Natural killer cell (primary cell): Measurements from ENCODE around the gene RIMBP2. TPM values are rescaled to one million over a fixed set of nuclear protein-coding genes. Genes with fewer than 3 reads are reported as not detected.

Source experiments
- ATAC-seq, 3 donors: fragments of 150-1000 bp in 2 of 3; fragments of 200-7000 bp in 1 of 3; cut with Tn5 transposase; 1 replicate in 1 of 3; 2 replicates in 2 of 3; pipeline ENCODE4 v1.10.0; 2021; ENCODE audit warnings: mild to moderate bottlenecking in 2 of 3, moderate library complexity in 2 of 3
- DNase-seq, 2 donors: peaks; one replicate each; pipeline versions ENCODE4 v3.0.0 to v3.0.0-alpha.2; 2013 to 2021; ENCODE audit warnings: mixed read lengths in 1 of 2
- H3K27ac ChIP-seq: one replicate; pipeline ENCODE4 v1.5.1; 2013; ENCODE audit warnings: mild to moderate bottlenecking, low read length
- H3K27me3 ChIP-seq: one replicate; pipeline ENCODE4 v1.6.1; 2013; ENCODE audit warnings: low read length; ENCODE audit not compliant: control insufficient read depth, insufficient read depth
- H3K36me3 ChIP-seq: one replicate; pipeline ENCODE4 v1.6.1; 2013; ENCODE audit warnings: low read length; ENCODE audit not compliant: control insufficient read depth, insufficient read depth
- H3K4me1 ChIP-seq: one replicate; pipeline ENCODE4 v1.6.1; 2013; ENCODE audit warnings: low read length; ENCODE audit not compliant: control insufficient read depth, insufficient read depth
- H3K4me3 ChIP-seq: one replicate; pipeline ENCODE4 v1.5.1; 2013; ENCODE audit warnings: low read length
- H3K9me3 ChIP-seq: one replicate; pipeline ENCODE4 v1.6.1; 2013; ENCODE audit warnings: low read length; ENCODE audit not compliant: control insufficient read depth, insufficient read depth
- H3K27ac Mint-ChIP-seq, 2 donors: one replicate each; pipeline ENCODE4 v1.8.0; 2022; ENCODE audit warnings: mild to moderate bottlenecking in 2 of 2, mixed read lengths in 2 of 2, moderate library complexity in 1 of 2
- H3K27me3 Mint-ChIP-seq, 2 donors: one replicate each; pipeline ENCODE4 v1.8.0; 2022; ENCODE audit warnings: low read depth in 2 of 2, mixed read lengths in 2 of 2
- H3K36me3 Mint-ChIP-seq: one replicate; pipeline ENCODE4 v1.8.0; 2022; ENCODE audit warnings: mixed read lengths
- H3K4me1 Mint-ChIP-seq, 2 donors: one replicate each; pipeline ENCODE4 v1.8.0; 2022; ENCODE audit warnings: mixed read lengths in 2 of 2
- H3K4me3 Mint-ChIP-seq: one replicate; pipeline ENCODE4 v1.8.0; 2022; ENCODE audit warnings: mild to moderate bottlenecking, moderate library complexity, mixed read lengths
- H3K9me3 Mint-ChIP-seq, 2 donors: one replicate each; pipeline ENCODE4 v1.8.0; 2022; ENCODE audit warnings: mixed read lengths in 2 of 2
- WGBS: methylation state at CpG from one replicate; pipeline ENCODE4 v1.1.7; 2013; ENCODE audit warnings: missing lambda C conversion rate; ENCODE audit not compliant: insufficient coverage; 5-methylcytosine and 5-hydroxymethylcytosine counted together
- intact Hi-C: fragments of 100-400 bp; cut with micrococcal nuclease; formaldehyde crosslinking; loops from one replicate; pipeline ENCODE4 v1.14.2; 2022
- total RNA-seq, 4 donors: library from RNA; stranded (reverse); fragments of 120-200 nt in 1 of 4; gene quantifications; one replicate each; pipeline versions ENCODE4 v1.2.3 to v1.2.4, GENCODE V29; 2013 to 2022
- TF ChIP-seq, protein P1 (sequence below): fragments of 200-600 bp; IDR thresholded peaks from one replicate; pipeline ENCODE4 v1.8.0; 2022; ENCODE audit warnings: antibody characterized with exemption

The RIMBP2 gene
- total RNA-seq, 3 donors from 2014 or later (not counting 1 experiment from before 2014, with no cell fraction given) = not detected

DNA sequence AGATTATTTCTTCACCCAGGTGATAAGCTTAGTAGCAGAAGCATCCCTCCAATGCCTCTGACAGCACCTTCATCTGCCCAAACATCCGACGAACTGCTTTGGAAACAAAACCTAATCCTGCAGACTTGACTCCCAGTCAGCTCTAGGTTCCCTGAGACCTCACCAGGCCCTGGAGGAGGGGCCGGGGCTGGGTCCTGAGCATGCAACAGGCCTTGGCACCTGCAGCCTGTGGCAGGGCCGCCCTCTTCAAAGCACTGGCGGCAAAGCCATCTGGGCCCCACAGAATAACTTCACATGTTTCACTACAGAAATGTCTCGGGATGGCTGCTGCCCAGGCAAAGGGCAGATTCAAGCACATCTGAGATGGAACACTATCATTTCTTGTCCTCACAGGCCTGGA lies 245.1 kb downstream of the RIMBP2 start:
- no peak overlapping the region for H3K27ac ChIP-seq
- H3K9me3 ChIP-seq = peaks cover 11% of the 10 kb centered on the region
- Mint-ChIP-seq H3K9me3 (no peaks in the 10 kb centered on the region), H3K27ac (no peak overlapping the region), H3K36me3 (no peaks in the 10 kb centered on the region), H3K27me3 (no peaks in the 10 kb centered on the region), H3K4me1 (no peaks in the 10 kb centered on the region), H3K4me3 (no peak overlapping the region)
- no peaks in the 10 kb centered on the region for H3K27me3 ChIP-seq
- intact Hi-C loops = no loop called here
- no peaks in the 10 kb centered on the region for H3K4me1 ChIP-seq
- H3K36me3 ChIP-seq = no peaks in the 10 kb centered on the region
- WGBS = 89% methylated on average over 6 of the region's 6 CpGs
- TF ChIP-seq, protein P1, sequence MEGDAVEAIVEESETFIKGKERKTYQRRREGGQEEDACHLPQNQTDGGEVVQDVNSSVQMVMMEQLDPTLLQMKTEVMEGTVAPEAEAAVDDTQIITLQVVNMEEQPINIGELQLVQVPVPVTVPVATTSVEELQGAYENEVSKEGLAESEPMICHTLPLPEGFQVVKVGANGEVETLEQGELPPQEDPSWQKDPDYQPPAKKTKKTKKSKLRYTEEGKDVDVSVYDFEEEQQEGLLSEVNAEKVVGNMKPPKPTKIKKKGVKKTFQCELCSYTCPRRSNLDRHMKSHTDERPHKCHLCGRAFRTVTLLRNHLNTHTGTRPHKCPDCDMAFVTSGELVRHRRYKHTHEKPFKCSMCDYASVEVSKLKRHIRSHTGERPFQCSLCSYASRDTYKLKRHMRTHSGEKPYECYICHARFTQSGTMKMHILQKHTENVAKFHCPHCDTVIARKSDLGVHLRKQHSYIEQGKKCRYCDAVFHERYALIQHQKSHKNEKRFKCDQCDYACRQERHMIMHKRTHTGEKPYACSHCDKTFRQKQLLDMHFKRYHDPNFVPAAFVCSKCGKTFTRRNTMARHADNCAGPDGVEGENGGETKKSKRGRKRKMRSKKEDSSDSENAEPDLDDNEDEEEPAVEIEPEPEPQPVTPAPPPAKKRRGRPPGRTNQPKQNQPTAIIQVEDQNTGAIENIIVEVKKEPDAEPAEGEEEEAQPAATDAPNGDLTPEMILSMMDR = no peak
- DNase-seq = no peak
- no peak overlapping the region for H3K4me3 ChIP-seq
- no peak for ATAC-seq

DNA sequence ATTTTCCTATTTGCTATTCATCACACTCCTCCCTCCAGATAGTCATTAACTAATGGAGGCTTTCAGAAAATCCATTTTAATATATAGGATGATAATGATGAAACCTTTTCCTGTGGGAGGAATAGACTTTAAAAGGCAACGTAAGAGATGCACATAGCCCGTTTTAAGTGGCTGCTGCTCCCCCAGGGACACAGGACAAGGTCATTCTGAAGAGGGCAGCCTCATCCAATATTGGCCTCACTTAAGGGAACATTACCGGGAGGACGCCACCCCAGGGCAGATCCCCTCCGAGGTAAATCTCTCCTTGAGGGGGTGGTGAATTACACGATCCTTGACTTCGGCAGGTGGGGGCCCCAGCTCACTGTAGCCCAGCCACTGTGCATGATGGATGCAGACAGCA lies 246.5 kb downstream of the RIMBP2 start:
- DNase-seq (no peak), ATAC-seq (no peak)
- H3K27me3 Mint-ChIP-seq = no peaks in the 10 kb centered on the region
- no peaks in the 10 kb centered on the region for H3K36me3 ChIP-seq
- H3K4me1 ChIP-seq = no peaks in the 10 kb centered on the region
- H3K4me1 Mint-ChIP-seq = no peaks in the 10 kb centered on the region
- no peaks in the 10 kb centered on the region for H3K27me3 ChIP-seq
- no peak overlapping the region for H3K27ac Mint-ChIP-seq
- no peaks in the 10 kb centered on the region for H3K9me3 Mint-ChIP-seq
- no peak overlapping the region for H3K4me3 Mint-ChIP-seq
- TF ChIP-seq, protein P1 = no peak
- H3K27ac ChIP-seq = no peak overlapping the region
- H3K4me3 ChIP-seq = no peak overlapping the region
- H3K9me3 ChIP-seq = peaks cover 11% of the 10 kb centered on the region
- no peaks in the 10 kb centered on the region for H3K36me3 Mint-ChIP-seq
- intact Hi-C loops = no loop called here
- WGBS = 87% methylated on average over 7 of the region's 7 CpGs

DNA sequence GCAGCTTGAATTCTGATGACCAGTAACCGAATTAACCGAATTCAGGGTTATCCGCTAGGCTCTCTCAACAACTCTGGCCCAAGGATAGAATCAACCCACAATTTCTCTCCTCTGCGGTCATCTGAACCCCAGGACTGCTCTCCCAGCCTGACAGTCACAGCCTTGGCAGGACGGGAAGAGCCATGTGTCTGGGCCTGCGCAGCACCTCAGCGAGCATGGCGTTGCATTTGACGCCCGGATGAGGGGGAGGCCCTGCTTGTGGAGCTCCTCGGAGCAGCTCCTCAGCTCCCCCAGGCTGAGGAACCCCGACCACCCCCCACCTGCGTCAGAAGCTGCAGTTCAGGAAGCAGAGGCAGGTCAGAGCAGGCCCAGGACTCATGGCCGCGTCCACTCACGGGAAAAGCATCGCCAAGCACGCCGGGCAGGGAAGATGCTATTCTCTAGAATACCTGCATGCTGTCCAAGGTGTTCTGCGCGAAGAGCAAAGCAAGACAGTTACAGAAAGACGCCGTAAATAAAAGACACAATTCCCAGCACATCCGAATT lies 247.3 kb downstream of the RIMBP2 start:
- intact Hi-C loops = no loop called here
- Histone ChIP-seq H3K4me3 (no peak overlapping the region), H3K27me3 (no peaks in the 10 kb centered on the region), H3K27ac (no peak overlapping the region), H3K4me1 (no peaks in the 10 kb centered on the region), H3K36me3 (no peaks in the 10 kb centered on the region), H3K9me3 (peaks cover 11% of the 10 kb centered on the region)
- TF ChIP-seq, protein P1 = no peak
- no peak for ATAC-seq
- Mint-ChIP-seq H3K4me1 (no peaks in the 10 kb centered on the region), H3K4me3 (no peak overlapping the region), H3K9me3 (peaks cover 0 to 2% of the 10 kb centered on the region in 2 donors), H3K27me3 (no peaks in the 10 kb centered on the region), H3K36me3 (no peaks in the 10 kb centered on the region), H3K27ac (no peak overlapping the region)
- 91% methylated on average over 24 of the region's 24 CpGs for WGBS
- DNase-seq = no peak

DNA sequence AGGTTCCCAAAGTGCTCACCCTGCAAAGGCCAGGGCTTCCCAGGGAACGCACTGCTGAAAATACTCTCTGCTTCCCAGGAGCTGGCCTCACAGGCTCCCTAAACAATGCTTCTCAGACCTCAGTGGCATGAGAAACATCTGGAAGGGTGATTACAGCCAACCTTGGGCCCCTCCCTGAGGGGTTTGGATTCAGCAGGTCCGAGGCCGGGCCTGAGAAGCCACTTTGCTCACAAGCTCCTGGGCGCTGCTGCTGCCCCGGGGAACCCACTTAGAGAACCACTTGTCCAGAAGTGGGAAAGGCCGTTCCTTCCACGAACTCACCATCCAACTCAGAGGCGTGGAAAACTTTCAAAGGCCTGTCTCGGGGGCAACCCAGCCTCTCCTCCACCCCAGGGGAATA lies 247.9 kb downstream of the RIMBP2 start:
- ATAC-seq = no peak
- Mint-ChIP-seq H3K4me3 (no peak overlapping the region), H3K27ac (no peak overlapping the region), H3K9me3 (peaks cover 0 to 2% of the 10 kb centered on the region in 2 donors), H3K4me1 (no peaks in the 10 kb centered on the region), H3K36me3 (no peaks in the 10 kb centered on the region), H3K27me3 (no peaks in the 10 kb centered on the region)
- Histone ChIP-seq H3K9me3 (peaks cover 11% of the 10 kb centered on the region), H3K36me3 (no peaks in the 10 kb centered on the region), H3K4me1 (no peaks in the 10 kb centered on the region), H3K27ac (no peak overlapping the region), H3K27me3 (no peaks in the 10 kb centered on the region), H3K4me3 (no peak overlapping the region)
- intact Hi-C loops = no loop called here
- WGBS = 90% methylated on average over 8 of the region's 9 CpGs
- no peak for DNase-seq
- TF ChIP-seq, protein P1 = no peak
